ACC112 (cell line): ENCODE data around the gene BNC2.
"Not testable (repeated sequence)": the region's sequence is repeated elsewhere in the genome, so short reads cannot be mapped to it uniquely, and the experiment has no call there.

Experiments used
- H2AFZ ChIP-seq: fragments of 200-600 bp; sonication (generic); one replicate; pipeline ENCODE4 v1.6.0; 2017; ENCODE audit warnings: antibody characterized with exemption, low read length; ENCODE audit not compliant: unreplicated experiment
- H3K27ac ChIP-seq: fragments of 200-600 bp; sonication (generic); 2 replicates; pipeline ENCODE4 v1.5.1; 2014; ENCODE audit warnings: low read depth, mild to moderate bottlenecking, antibody characterized with exemption, low read length, moderate library complexity
- H3K27me3 ChIP-seq: fragments of 200-600 bp; sonication (generic); 2 replicates; pipeline ENCODE4 v1.6.1; 2014; ENCODE audit warnings: mild to moderate bottlenecking, antibody characterized with exemption, low read length, moderate library complexity, mixed read lengths; ENCODE audit not compliant: insufficient read depth
- H3K36me3 ChIP-seq: fragments of 200-600 bp; sonication (generic); 2 replicates; pipeline ENCODE4 v1.6.1; 2016; ENCODE audit warnings: mild to moderate bottlenecking, antibody characterized with exemption, low read length, moderate library complexity, mixed read lengths; ENCODE audit not compliant: insufficient read depth
- H3K4me1 ChIP-seq: fragments of 200-600 bp; sonication (generic); one replicate; pipeline ENCODE4 v1.6.1; 2016; ENCODE audit warnings: low read length, mixed read lengths; ENCODE audit not compliant: insufficient read depth, unreplicated experiment, control insufficient read depth
- H3K4me3 ChIP-seq: fragments of 200-600 bp; sonication (generic); 2 replicates; pipeline ENCODE4 v1.5.1; 2014; ENCODE audit warnings: mild to moderate bottlenecking, low read depth, low read length
- H3K79me2 ChIP-seq: fragments of 200-600 bp; sonication (generic); one replicate; pipeline ENCODE4 v1.6.0; 2016; ENCODE audit warnings: low read length; ENCODE audit not compliant: control insufficient read depth, unreplicated experiment, insufficient read depth

The BNC2 gene

DNA sequence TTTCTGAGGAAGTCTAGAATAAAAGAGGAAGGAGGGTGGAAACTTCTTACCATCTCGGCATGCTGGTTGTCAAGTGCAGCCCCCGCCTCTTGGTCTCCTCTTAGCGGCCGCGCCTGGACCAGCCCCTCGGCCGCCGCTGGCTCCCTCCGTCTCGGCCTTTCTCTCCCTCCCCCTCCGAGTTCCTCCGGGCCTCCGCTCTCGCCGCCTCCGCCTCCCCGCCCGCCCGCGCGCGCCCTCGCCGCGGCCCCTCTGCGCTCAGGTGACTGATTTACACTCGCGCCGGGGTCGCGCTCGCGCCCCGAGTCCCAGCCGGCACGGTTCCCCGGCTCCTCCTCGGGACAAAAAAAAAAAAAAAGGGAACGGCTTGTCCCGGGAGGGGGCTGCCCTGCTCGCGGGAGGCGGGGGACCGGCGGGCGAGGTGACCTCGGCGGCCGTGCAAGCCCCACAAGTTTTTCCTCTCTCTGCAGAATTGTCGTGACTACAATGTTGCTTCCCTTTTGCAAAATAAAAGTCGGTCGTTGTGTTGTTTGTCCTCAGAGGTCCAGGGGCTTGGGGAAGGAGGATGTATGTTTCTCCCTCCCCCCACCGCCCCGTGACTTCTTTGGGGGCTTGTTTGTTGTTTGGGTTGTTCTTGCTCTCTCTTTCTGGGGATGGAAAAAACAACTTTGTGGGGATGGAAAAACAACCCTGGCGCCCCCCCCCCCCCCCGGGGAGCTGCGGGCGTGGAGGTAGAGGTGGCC lies at the start of gene BNC2:
Gene BNC2 (minus strand): TSS at position 75 of the 740 bp plus-strand sequence. CDS start 22 bp downstream, at position 53.
- peak within 1 kb of the TSS; percentile 83 for H3K4me3 ChIP-seq
- no peaks in the 10 kb centered on the region for H3K27me3 ChIP-seq
- H3K27ac ChIP-seq: peak within 1 kb of the TSS; percentile 77
- peaks cover 43% of the 10 kb centered on the region for H3K79me2 ChIP-seq
- peak within 1 kb of the TSS; percentile 71 for H2AFZ ChIP-seq
- no peaks in the 10 kb centered on the region for H3K36me3 ChIP-seq
- peaks cover 15% of the 10 kb centered on the region for H3K4me1 ChIP-seq

- Histone ChIP-seq H3K79me2 (no peaks in the 10 kb centered on the region), H2AFZ (no peak overlapping the region), H3K27me3 (no peaks in the 10 kb centered on the region), H3K27ac (no peak overlapping the region), H3K4me1 (peaks cover 14% of the 10 kb centered on the region), H3K36me3 (no peaks in the 10 kb centered on the region), H3K4me3 (no peak overlapping the region)
Observed at GRCh38 chr9:16918920-16919319, 48.5 kb upstream of the BNC2 start.

DNA sequence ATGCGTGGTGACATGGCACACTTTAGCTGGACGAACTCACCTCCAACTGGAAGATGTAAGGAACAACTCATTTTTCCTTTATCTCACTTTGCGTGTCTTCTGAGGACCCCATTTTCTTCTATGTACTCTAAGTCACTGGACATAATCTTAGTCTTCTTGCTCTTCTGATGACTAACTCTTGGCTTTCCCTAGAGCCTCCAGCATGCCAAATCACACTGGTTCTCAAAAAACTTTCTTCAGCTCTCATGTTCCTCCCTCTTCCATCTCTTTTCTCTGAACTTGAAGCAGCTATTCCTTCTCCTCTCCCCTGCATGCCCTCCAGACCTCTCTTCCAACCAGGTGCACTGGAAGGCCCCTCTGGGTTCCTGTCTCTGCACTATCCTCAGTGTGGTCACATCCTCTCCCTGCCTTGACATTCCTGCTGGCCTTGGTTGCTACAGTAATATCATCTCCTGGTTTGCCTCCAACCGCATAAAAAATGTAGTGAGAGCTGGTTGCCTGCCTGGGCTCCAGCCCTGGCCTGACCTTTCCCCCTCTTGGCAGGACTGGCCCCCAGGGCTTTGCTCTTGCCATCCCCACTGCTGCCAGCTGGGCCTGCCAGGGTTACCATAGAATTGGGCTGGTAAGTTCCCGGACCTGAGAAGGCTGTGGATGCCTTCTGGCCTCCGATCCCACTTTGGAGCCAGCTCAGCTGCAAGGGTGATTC lies 44.8 kb upstream of the BNC2 start:
- Histone ChIP-seq H3K4me1 (peaks cover 5% of the 10 kb centered on the region), H3K27ac (no peak overlapping the region), H3K36me3 (no peaks in the 10 kb centered on the region), H3K27me3 (no peaks in the 10 kb centered on the region), H3K79me2 (no peaks in the 10 kb centered on the region), H2AFZ (no peak overlapping the region), H3K4me3 (no peak overlapping the region)

DNA sequence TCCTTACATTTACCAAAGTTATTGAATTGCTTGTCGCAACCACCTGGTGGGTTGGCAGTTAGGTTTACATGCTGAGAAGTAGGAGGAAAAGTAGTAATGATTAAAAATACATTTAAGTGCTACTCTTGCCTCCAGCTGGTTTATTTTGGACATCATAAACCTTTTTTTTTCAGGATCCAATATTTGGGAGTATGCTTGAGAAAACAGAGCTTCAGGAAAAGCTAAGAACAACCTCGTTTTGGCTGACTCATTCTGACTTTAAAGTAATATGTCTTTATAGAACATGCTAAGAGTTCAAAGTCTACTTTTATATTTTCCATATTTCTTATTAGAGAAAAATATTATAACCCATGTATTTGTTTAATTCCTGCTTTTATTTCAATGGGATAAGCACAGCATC lies 41.7 kb upstream of the BNC2 start:
- H3K4me1 ChIP-seq: peaks cover 5% of the 10 kb centered on the region
- H3K79me2 ChIP-seq: no peaks in the 10 kb centered on the region
- H3K27me3 ChIP-seq: no peaks in the 10 kb centered on the region
- H3K36me3 ChIP-seq: no peaks in the 10 kb centered on the region
- H3K4me3 ChIP-seq: no peak overlapping the region
- H3K27ac ChIP-seq: no peak overlapping the region
- no peak overlapping the region for H2AFZ ChIP-seq

DNA sequence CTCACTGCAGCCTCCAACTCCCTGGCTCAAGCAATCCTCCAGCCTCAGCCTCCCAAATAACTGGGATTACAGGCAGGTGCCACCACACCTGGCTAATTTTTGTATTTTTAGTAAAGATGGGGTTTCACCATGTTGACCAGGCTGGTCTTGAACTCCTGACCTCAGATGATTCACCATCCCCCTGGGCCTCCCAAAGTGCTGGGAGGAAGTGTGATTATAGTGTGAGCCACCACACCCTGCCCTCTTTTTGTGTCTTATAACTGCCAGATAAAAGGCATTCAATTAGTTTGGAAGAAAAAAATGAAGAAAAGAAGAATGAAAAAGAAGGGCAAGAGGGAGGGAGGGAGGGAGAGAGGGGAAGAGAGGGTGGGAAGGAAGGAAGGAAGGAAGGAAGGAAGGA lies 37.7 kb upstream of the BNC2 start:
- not testable (repeated sequence) for H3K36me3 ChIP-seq, H3K4me3 ChIP-seq, H3K4me1 ChIP-seq, H3K79me2 ChIP-seq, H3K27ac ChIP-seq, H2AFZ ChIP-seq, H3K27me3 ChIP-seq

- Histone ChIP-seq H3K79me2 (no peaks in the 10 kb centered on the region), H3K36me3 (no peaks in the 10 kb centered on the region), H3K27me3 (no peaks in the 10 kb centered on the region), H3K4me3 (no peak overlapping the region), H3K27ac (no peak overlapping the region), H2AFZ (no peak overlapping the region), H3K4me1 (no peaks in the 10 kb centered on the region)
Observed at GRCh38 chr9:16904655-16905054, 34.2 kb upstream of the BNC2 start.

DNA sequence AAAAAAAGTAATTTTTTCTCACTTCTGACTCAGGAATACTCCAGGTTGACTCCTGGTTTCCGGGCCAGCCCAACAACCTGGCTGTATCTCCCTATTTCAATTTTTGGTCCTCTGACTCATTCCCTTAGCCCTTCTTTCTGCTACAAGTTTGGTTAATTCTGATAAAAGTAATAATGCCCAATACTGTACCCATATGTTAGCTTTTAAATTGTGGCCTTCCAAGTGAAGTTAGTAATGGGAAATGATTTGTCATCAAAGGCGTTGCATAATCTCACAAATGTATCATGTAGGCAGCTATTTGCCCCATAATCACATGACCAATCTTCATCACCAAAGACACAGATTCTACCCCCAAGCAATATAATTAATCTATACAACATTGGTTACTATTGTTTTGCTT lies 31.1 kb upstream of the BNC2 start:
- Histone ChIP-seq H3K4me1 (no peaks in the 10 kb centered on the region), H3K36me3 (no peaks in the 10 kb centered on the region), H2AFZ (no peak overlapping the region), H3K27me3 (no peaks in the 10 kb centered on the region), H3K79me2 (no peaks in the 10 kb centered on the region), H3K27ac (0 out of 2 replicates have a peak overlapping the region, but pooled peaks have one; percentile 9), H3K4me3 (no peak overlapping the region)

DNA sequence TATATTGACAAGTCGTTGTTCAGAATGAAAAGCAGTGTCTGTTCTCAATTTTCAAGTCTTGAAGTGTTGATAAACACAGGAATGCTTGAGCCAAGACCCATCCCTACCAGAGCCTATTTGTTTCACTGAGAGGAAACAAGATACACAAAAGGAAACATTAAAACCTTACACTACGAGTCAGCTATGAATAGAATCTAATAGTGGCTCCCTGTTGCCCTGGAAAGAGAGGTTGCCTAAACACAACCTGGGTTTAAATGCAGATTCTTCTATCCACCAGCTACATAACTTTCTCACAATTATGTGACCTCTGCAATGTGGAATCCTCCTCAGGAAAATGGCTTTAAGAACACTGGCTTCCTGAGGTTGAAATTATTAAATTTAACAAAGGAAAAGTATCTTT lies 29.1 kb upstream of the BNC2 start:
- H3K27me3 ChIP-seq: no peaks in the 10 kb centered on the region
- no peak overlapping the region for H2AFZ ChIP-seq
- no peaks in the 10 kb centered on the region for H3K79me2 ChIP-seq
- no peak overlapping the region for H3K4me3 ChIP-seq
- no peak overlapping the region for H3K27ac ChIP-seq
- no peaks in the 10 kb centered on the region for H3K36me3 ChIP-seq
- no peaks in the 10 kb centered on the region for H3K4me1 ChIP-seq

DNA sequence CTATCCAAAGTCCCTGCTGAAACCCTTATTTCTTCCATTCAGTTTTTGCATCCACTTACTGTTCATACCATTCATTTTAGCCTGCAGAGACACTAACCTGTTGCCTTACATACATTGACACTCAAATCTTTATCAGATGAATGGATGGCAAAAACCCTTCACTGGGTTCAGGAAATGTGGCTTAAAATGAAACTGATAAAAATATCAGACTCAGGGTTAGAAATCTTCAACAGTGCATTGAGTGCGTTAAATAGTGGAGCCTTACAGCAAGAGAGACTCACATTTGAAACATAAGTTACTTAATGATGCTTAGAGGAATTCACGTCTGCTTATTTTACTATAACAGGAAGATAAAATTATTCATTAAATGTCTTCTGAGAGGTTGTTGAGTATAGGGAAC lies 28.0 kb upstream of the BNC2 start:
- no peak overlapping the region for H3K27ac ChIP-seq
- H3K4me1 ChIP-seq: no peaks in the 10 kb centered on the region
- H2AFZ ChIP-seq: no peak overlapping the region
- no peaks in the 10 kb centered on the region for H3K27me3 ChIP-seq
- H3K4me3 ChIP-seq: no peak overlapping the region
- H3K36me3 ChIP-seq: no peaks in the 10 kb centered on the region
- H3K79me2 ChIP-seq: no peaks in the 10 kb centered on the region

DNA sequence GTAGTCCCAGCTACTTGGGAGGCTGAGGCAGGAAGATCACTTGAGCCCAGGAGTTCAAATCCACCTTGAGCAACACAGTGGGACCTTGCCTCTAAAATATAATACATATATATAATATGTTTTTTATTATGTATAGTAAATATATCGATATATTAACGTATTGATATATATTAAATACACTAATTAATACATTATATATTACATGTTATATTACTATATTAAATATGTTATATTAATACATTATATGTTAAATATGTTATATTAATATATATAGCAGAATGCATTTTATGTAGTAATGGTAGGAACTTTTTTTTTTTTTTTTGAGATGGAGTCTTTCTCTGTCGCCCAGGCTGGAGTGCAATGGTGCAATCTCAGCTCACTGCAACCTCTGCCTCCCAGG lies 18.1 kb upstream of the BNC2 start:
- no peaks in the 10 kb centered on the region for H3K36me3 ChIP-seq
- H3K27me3 ChIP-seq: no peaks in the 10 kb centered on the region
- no peak overlapping the region for H2AFZ ChIP-seq
- H3K79me2 ChIP-seq: no peaks in the 10 kb centered on the region
- no peaks in the 10 kb centered on the region for H3K4me1 ChIP-seq
- H3K27ac ChIP-seq: no peak overlapping the region
- no peak overlapping the region for H3K4me3 ChIP-seq

GRCh38 chr9:16885931-16886330 lies 15.5 kb upstream of the BNC2 start:
- Histone ChIP-seq H3K4me3 (no peak overlapping the region), H2AFZ (no peak overlapping the region), H3K36me3 (no peaks in the 10 kb centered on the region), H3K4me1 (no peaks in the 10 kb centered on the region), H3K27ac (no peak overlapping the region), H3K79me2 (no peaks in the 10 kb centered on the region), H3K27me3 (no peaks in the 10 kb centered on the region)
